Loucy (cell line): ENCODE measurements around the gene CUL1.
A peak's percentile ranks its signal among the peaks of the same experiment; 100 is the strongest.

Experiments used
- H2AFZ ChIP-seq: fragments of 200-600 bp; sonication (generic); 2 replicates; pipeline ENCODE4 v1.6.0; 2016; ENCODE audit warnings: antibody characterized with exemption, mild to moderate bottlenecking, low read length, moderate library complexity
- H3F3A ChIP-seq: fragments of 200-600 bp; 2 replicates; pipeline ENCODE4 v1.6.0; 2016; ENCODE audit warnings: antibody characterized with exemption, low read depth, mild to moderate bottlenecking
- H3K27me3 ChIP-seq: fragments of 200-600 bp; sonication (generic); 2 replicates; pipeline ENCODE4 v1.6.1; 2014; ENCODE audit warnings: low read length, mild to moderate bottlenecking; ENCODE audit not compliant: insufficient read depth, poor library complexity, severe bottlenecking
- H3K36me3 ChIP-seq: fragments of 200-600 bp; sonication (generic); 2 replicates; pipeline ENCODE4 v1.6.1; 2016; ENCODE audit warnings: low read length; ENCODE audit not compliant: insufficient read depth
- H3K4me1 ChIP-seq: fragments of 200-600 bp; sonication (generic); 2 replicates; pipeline ENCODE4 v1.5.1; 2014; ENCODE audit warnings: low read length, mild to moderate bottlenecking; ENCODE audit not compliant: insufficient read depth, poor library complexity, severe bottlenecking
- H3K4me2 ChIP-seq: fragments of 200-600 bp; sonication (generic); 2 replicates; pipeline ENCODE4 v1.6.0; 2014; ENCODE audit warnings: antibody characterized with exemption, low read length, low read depth, mild to moderate bottlenecking; ENCODE audit not compliant: poor library complexity, severe bottlenecking
- H3K4me3 ChIP-seq: fragments of 200-600 bp; sonication (generic); 2 replicates; pipeline ENCODE4 v1.5.1; 2014; ENCODE audit warnings: low read length, mild to moderate bottlenecking, mixed read lengths; ENCODE audit not compliant: poor library complexity, severe bottlenecking
- H3K79me2 ChIP-seq: fragments of 200-600 bp; sonication (generic); 2 replicates; pipeline ENCODE4 v1.6.1; 2014; ENCODE audit warnings: low read length; ENCODE audit not compliant: insufficient read depth
- H3K9ac ChIP-seq: fragments of 200-600 bp; sonication (generic); 2 replicates; pipeline ENCODE4 v1.6.0; 2014; ENCODE audit warnings: mild to moderate bottlenecking, low read depth, low read length, moderate library complexity; ENCODE audit not compliant: poor library complexity, severe bottlenecking
- H3K9me2 ChIP-seq: fragments of 200-600 bp; sonication (generic); replicated peaks from 2 replicates; pipeline ENCODE4 v1.6.1; 2016; ENCODE audit warnings: low read depth, low read length, mixed read lengths
- H3K9me3 ChIP-seq: fragments of 200-600 bp; sonication (generic); 2 replicates; pipeline ENCODE4 v1.6.1; 2014; ENCODE audit warnings: mild to moderate bottlenecking, antibody characterized with exemption, low read length, low read depth; ENCODE audit not compliant: insufficient read depth
- H4K20me1 ChIP-seq: fragments of 200-600 bp; sonication (generic); 2 replicates; pipeline ENCODE4 v1.6.0; 2014; ENCODE audit warnings: antibody characterized with exemption, low read length, mild to moderate bottlenecking; ENCODE audit not compliant: insufficient read depth, poor library complexity, severe bottlenecking
- EZH2phosphoT487 ChIP-seq: fragments of 200-600 bp; IDR thresholded peaks from 2 replicates; pipeline ENCODE4 v1.6.1; 2018; ENCODE audit warnings: antibody characterized with exemption, mild to moderate bottlenecking, moderate library complexity, borderline replicate concordance
- TF ChIP-seq, protein P1 (sequence below): fragments of 200-600 bp; sonication (generic); conservative IDR thresholded peaks from 2 replicates; pipeline ENCODE4 v1.5.1; 2014; ENCODE audit warnings: mild to moderate bottlenecking, antibody characterized with exemption, low read length

The CUL1 gene

DNA sequence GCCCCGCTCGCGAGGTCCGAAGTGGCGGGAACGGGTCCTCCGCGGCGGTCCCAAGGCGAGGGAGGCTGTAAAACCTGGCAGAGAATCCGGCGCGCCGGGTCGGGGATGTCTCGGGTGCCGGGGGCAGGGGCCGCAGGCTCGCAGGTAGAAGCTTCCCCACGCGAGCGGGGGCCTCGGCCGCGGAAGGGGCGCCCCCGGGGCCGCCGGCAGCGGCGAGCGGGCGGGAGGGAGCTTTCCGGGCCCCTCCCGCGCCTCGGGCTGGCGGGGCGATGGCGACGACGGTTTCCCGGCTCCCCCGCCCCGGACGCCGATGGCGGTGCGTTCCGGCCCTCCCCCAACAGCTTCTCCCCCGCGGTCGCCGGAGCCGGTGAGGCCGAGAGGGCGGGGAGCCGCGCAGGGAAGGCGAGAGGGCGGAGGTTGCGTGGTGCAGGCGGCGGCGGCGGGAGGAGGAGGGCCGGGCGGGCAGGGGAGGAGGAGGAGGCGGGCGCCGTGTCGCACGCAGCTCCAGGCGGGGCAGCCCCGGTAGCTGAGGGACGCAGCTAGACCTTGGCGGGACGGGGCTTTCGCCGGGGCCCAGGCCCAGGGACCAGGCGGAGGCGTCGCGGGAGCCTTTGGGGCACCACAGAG, at the start of gene CUL1:
CUL1 (plus strand) TSS at position 507 of the 627 bp plus-strand sequence. CDS start 31,220 bp downstream, outside the sequence.
- peak within 1 kb of the TSS; percentile 82 for H3K4me2 ChIP-seq
- TF ChIP-seq, protein P1, sequence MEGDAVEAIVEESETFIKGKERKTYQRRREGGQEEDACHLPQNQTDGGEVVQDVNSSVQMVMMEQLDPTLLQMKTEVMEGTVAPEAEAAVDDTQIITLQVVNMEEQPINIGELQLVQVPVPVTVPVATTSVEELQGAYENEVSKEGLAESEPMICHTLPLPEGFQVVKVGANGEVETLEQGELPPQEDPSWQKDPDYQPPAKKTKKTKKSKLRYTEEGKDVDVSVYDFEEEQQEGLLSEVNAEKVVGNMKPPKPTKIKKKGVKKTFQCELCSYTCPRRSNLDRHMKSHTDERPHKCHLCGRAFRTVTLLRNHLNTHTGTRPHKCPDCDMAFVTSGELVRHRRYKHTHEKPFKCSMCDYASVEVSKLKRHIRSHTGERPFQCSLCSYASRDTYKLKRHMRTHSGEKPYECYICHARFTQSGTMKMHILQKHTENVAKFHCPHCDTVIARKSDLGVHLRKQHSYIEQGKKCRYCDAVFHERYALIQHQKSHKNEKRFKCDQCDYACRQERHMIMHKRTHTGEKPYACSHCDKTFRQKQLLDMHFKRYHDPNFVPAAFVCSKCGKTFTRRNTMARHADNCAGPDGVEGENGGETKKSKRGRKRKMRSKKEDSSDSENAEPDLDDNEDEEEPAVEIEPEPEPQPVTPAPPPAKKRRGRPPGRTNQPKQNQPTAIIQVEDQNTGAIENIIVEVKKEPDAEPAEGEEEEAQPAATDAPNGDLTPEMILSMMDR: no peak
- no peak for TF ChIP-seq EZH2phosphoT487
- H3K79me2 ChIP-seq: peaks cover 50% of the 10 kb centered on the region
- peaks cover 14% of the 10 kb centered on the region for H3K4me1 ChIP-seq
- H4K20me1 ChIP-seq: peaks cover 32% of the 10 kb centered on the region
- no peaks in the 10 kb centered on the region for H3K9me3 ChIP-seq
- H3K27me3 ChIP-seq: no peaks in the 10 kb centered on the region
- H3K9me2 ChIP-seq: no peaks in the 10 kb centered on the region
- H3K36me3 ChIP-seq: no peaks in the 10 kb centered on the region
- no peaks in the 10 kb centered on the region for H3F3A ChIP-seq
- H3K4me3 ChIP-seq: peak within 1 kb of the TSS; percentile 91
- H3K9ac ChIP-seq: peak within 1 kb of the TSS; percentile 85
- H2AFZ ChIP-seq: peak within 1 kb of the TSS; percentile 87

- H2AFZ ChIP-seq: no peak overlapping the region
- TF ChIP-seq EZH2phosphoT487: no peak
- no peaks in the 10 kb centered on the region for H3K9me2 ChIP-seq
- H3K9me3 ChIP-seq: no peaks in the 10 kb centered on the region
- H3K9ac ChIP-seq: no peak overlapping the region
- no peak overlapping the region for H3K4me3 ChIP-seq
- H4K20me1 ChIP-seq: no peaks in the 10 kb centered on the region
- no peaks in the 10 kb centered on the region for H3F3A ChIP-seq
- H3K27me3 ChIP-seq: no peaks in the 10 kb centered on the region
- H3K4me2 ChIP-seq: no peak overlapping the region
- H3K36me3 ChIP-seq: no peaks in the 10 kb centered on the region
- H3K4me1 ChIP-seq: no peaks in the 10 kb centered on the region
- no peaks in the 10 kb centered on the region for H3K79me2 ChIP-seq
Measured at GRCh38 chr7:148650232-148650858, 48.4 kb upstream of the CUL1 start.

DNA sequence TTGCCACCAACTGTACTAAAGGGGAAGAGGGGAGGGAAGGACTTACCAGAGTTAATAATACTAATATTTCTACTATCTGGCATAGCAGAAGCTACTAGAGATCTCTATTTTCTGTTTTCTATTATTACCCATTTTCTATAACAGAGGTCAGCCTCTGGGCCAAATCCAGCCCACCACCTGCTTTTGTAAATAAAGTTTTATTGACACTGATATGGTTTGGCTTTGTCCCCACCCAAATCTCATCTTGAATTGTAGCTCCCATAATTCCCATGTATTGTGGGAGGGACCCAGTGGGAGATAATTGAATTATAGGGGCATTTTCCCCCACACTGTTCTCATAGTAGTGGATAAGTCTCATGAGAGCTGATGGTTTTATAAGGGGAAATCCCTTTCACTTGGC, 45.9 kb upstream of the CUL1 start:
- Histone ChIP-seq H3K36me3 (no peaks in the 10 kb centered on the region), H3K4me3 (no peak overlapping the region), H2AFZ (no peak overlapping the region), H3K4me1 (no peaks in the 10 kb centered on the region), H3K9me3 (no peaks in the 10 kb centered on the region), H3K27me3 (no peaks in the 10 kb centered on the region), H3K4me2 (no peak overlapping the region), H3K79me2 (no peaks in the 10 kb centered on the region), H4K20me1 (no peaks in the 10 kb centered on the region), H3K9ac (no peak overlapping the region), H3K9me2 (no peaks in the 10 kb centered on the region), H3F3A (no peaks in the 10 kb centered on the region)
- TF ChIP-seq, protein P1: no peak
- no peak for TF ChIP-seq EZH2phosphoT487
